IPS-NIHi11 (cell line): Measurements from ENCODE around the gene CELF4.
A peak's percentile ranks its signal among the peaks of the same experiment; 100 is the strongest.

Source experiments
- DNase-seq: peaks from one replicate; pipeline ENCODE4 v3.0.0; 2012; ENCODE audit warnings: mixed read lengths, low spot score

Gene CELF4

GRCh38 chr18:37440206-37440605, 125.4 kb downstream of the CELF4 start:
- no peak for DNase-seq

- no peak for DNase-seq
Measured at GRCh38 chr18:37438417-37439180, 127.0 kb downstream of the CELF4 start.

- DNase-seq, result no peak
Measured at GRCh38 chr18:37435996-37436395, 129.6 kb downstream of the CELF4 start.

GRCh38 chr18:37435150-37435867, 130.3 kb downstream of the CELF4 start:
- DNase-seq, result no peak

- no peak for DNase-seq
Measured at GRCh38 chr18:37434161-37434860, 131.3 kb downstream of the CELF4 start.

- no peak for DNase-seq
Measured at GRCh38 chr18:37432436-37433195, 133.0 kb downstream of the CELF4 start.

GRCh38 chr18:37430357-37431076, 135.1 kb downstream of the CELF4 start:
- DNase-seq, result peak; percentile 61

GRCh38 chr18:37429791-37430190, 135.8 kb downstream of the CELF4 start:
- peak; percentile 36 for DNase-seq

- no peak for DNase-seq
Measured at GRCh38 chr18:37428288-37428974, 137.2 kb downstream of the CELF4 start.

- no peak for DNase-seq
Measured at GRCh38 chr18:37426586-37426985, 139.0 kb downstream of the CELF4 start.

- DNase-seq, result no peak
Measured at GRCh38 chr18:37425222-37425621, 140.4 kb downstream of the CELF4 start.

- DNase-seq, result no peak
Measured at GRCh38 chr18:37424507-37424906, 141.1 kb downstream of the CELF4 start.

GRCh38 chr18:37422596-37422995, 143.0 kb downstream of the CELF4 start:
- no peak for DNase-seq

- DNase-seq, result no peak
Measured at GRCh38 chr18:37422116-37422515, 143.5 kb downstream of the CELF4 start.

GRCh38 chr18:37421341-37422077, 144.1 kb downstream of the CELF4 start:
- DNase-seq, result no peak

GRCh38 chr18:37420315-37420880, 145.2 kb downstream of the CELF4 start:
- DNase-seq, result no peak

- DNase-seq, result no peak
Measured at GRCh38 chr18:37419866-37420265, 145.7 kb downstream of the CELF4 start.

GRCh38 chr18:37419315-37419714, 146.3 kb downstream of the CELF4 start:
- DNase-seq, result no peak

- no peak for DNase-seq
Measured at GRCh38 chr18:37414816-37415215, 150.8 kb downstream of the CELF4 start.

- no peak for DNase-seq
Measured at GRCh38 chr18:37412829-37413228, 152.8 kb downstream of the CELF4 start.
